Right lobe of liver (tissue), 4 donors: ENCODE data around the gene MBOAT2.

Source experiments
- POLR2A ChIP-seq: fragments of 450-650 bp; IDR thresholded peaks from one replicate; pipeline ENCODE4 v1.6.1; 2017; ENCODE audit warnings: antibody characterized with exemption, mild to moderate bottlenecking
- TF ChIP-seq, protein P1 (sequence below), 4 donors: fragments of 200-600 bp in 3 of 4; fragments of 450-650 bp in 1 of 4; IDR thresholded peaks; one replicate each; pipeline versions ENCODE4 v1.5.1 to v1.8.0; 2016 to 2022; ENCODE audit warnings: antibody characterized with exemption in 4 of 4, mild to moderate bottlenecking in 2 of 4
- donor health status: DM: no; HTN: no; CAD: no.
- donor health status: DM: no; HTN: no; CAD: no.
- donor health status: DM: no; HTN: yes; CAD: no.

GRCh38 chr2:8954990-8955389, 48.5 kb downstream of the MBOAT2 start:
- TF ChIP-seq, protein P1, sequence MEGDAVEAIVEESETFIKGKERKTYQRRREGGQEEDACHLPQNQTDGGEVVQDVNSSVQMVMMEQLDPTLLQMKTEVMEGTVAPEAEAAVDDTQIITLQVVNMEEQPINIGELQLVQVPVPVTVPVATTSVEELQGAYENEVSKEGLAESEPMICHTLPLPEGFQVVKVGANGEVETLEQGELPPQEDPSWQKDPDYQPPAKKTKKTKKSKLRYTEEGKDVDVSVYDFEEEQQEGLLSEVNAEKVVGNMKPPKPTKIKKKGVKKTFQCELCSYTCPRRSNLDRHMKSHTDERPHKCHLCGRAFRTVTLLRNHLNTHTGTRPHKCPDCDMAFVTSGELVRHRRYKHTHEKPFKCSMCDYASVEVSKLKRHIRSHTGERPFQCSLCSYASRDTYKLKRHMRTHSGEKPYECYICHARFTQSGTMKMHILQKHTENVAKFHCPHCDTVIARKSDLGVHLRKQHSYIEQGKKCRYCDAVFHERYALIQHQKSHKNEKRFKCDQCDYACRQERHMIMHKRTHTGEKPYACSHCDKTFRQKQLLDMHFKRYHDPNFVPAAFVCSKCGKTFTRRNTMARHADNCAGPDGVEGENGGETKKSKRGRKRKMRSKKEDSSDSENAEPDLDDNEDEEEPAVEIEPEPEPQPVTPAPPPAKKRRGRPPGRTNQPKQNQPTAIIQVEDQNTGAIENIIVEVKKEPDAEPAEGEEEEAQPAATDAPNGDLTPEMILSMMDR (IDR thresholded peaks at IDR 0.05), result no peak
- TF ChIP-seq POLR2A, result no peak
